NCI-H226 (cell line): ENCODE measurements around the gene MFSD1.

Experiments
- DNase-seq: peaks from one replicate; pipeline ENCODE4 v3.0.0-alpha.2; 2015

Gene MFSD1, protein sequence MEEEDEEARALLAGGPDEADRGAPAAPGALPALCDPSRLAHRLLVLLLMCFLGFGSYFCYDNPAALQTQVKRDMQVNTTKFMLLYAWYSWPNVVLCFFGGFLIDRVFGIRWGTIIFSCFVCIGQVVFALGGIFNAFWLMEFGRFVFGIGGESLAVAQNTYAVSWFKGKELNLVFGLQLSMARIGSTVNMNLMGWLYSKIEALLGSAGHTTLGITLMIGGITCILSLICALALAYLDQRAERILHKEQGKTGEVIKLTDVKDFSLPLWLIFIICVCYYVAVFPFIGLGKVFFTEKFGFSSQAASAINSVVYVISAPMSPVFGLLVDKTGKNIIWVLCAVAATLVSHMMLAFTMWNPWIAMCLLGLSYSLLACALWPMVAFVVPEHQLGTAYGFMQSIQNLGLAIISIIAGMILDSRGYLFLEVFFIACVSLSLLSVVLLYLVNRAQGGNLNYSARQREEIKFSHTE

DNA sequence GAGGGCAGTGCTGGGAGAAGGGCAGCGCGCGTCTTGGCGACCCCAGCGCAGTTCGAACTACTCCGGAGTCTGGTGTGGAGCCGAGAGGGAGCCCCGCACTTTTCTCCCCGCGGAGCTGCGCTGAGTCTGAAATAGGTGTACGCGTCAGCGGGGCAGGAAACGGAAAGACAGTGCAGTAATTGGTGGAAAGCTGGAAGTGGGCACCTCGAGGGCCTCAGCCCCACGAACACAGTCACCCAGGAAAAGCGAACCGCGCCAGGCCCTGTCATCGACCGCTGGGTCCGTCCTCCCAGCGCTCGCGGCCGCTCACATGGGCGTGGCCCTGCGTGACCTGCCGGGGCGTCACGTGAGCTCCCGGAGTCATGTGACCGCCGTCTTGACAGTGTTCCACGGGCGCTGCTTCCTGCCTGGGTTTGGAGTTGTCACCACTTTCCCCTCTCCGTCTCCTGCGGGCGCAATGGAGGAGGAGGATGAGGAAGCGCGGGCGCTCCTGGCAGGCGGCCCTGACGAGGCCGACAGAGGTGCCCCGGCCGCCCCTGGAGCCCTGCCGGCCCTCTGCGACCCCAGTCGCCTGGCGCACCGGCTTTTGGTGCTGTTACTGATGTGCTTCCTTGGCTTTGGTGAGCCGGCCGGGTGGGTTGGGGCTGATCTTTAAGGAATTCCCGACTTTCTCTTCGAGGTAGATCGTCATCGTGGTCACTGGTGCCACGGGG lies at the start of gene MFSD1:
TSS of gene MFSD1 (plus strand) at position 359 of the 713 bp plus-strand sequence. CDS start at position 458, 99 bp downstream.
- peak; percentile 85 for DNase-seq

DNA sequence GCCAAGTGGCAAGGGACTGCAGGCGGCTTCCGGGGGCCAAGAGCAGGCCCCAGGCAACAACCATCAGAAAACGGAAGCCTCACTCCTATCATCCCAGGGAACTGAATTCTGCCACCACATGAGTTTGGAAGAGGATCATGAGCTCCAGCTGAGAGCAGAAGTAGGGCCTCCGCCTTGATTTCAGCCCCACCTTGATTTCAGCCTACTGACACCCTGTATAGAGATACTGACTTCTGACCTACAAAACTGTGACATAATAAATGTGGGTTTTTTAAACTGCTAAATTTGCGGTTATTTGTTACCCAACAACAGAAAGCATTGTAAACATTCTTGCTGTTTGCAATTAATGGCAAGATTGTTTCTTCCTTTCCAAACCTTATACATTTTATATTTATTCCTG lies 48.0 kb upstream of the MFSD1 start:
- no peak for DNase-seq

DNA sequence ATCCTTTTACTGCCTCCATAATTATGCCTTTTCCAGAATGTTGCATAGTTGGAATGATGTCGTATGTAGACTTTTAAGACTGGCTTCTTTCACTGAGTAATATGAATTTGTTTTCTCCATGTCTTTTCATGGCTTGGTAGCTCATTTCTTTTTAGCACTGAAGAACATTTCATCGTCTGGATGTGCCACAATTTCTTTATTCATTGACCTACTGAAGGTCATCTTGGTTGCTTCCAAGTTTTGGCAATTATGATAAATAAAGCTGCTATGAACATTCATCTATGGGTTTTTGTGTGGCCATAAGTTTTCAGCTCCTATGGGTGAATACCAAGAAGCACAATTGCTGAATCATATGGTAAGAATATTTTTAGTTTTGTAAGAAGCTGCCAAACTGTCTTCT lies 46.4 kb upstream of the MFSD1 start:
- DNase-seq = no peak

DNA sequence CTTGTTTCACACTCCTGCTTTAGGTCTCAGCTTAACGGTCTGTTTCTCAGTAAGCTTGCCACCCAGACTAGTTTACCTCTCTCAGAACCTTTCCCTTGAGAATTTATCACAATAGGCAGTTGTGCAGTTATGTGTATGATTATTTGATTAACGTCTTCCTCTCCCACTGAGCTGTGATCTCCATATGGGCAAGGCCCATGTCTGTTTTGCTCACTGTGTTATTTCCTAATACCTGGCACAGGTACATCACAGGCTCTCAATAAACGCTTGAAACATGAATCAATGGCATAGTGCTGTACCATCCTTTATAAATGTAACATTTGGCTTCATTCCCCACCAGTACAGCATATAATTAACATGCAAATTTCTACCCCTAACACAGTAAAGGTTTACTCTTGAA lies 40.5 kb upstream of the MFSD1 start:
- DNase-seq = no peak

- no peak for DNase-seq
These were observed 39.2 kb upstream of the MFSD1 start for GRCh38 chr3:158762701-158763100.

- DNase-seq = no peak
These were observed 38.4 kb upstream of the MFSD1 start for GRCh38 chr3:158763421-158763820.

- peak; percentile 46 for DNase-seq
These were observed 36.2 kb upstream of the MFSD1 start for GRCh38 chr3:158765518-158766205.

DNA sequence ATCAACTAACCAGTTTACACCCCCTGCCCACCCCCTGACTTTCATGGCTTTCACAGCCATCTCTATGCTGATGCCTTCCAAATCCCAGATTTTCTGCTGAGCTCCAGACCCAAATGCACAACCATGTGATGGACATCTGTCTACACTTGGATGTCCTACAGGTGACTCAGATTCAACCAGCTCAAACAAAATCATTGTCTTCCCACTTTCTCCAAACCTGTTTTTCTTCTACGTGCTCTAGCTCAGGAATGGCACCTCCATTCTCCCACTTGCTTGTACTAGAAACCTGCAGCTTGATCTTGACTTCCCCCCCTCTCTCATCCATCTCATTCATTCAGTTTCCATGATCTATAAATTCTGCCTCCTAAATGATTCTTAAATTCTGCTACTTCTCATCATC lies 35.5 kb upstream of the MFSD1 start:
- DNase-seq = no peak

GRCh38 chr3:158768361-158768787 lies 33.5 kb upstream of the MFSD1 start:
- peak; percentile 57 for DNase-seq

- peak; percentile 90 for DNase-seq
These were observed 32.8 kb upstream of the MFSD1 start for GRCh38 chr3:158768881-158769543.

DNA sequence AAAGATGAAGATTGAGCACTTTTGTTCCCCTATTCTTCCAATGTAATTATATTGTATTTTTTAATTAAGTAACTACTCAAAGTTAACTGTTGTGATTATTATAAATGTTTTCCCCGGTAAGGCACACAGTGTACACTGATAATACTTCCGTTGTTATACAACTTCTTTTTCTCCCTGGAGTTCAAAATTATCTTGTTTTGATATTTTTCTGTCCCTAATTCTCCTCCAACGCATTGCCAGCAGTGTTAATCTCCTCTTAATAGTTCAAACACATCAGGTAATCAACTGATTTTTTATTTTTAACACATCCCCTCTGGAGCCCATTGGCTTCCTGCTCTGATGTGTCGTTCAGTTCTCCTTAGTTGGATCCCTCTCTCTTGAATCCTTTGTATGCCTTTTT lies 32.3 kb upstream of the MFSD1 start:
- no peak for DNase-seq

GRCh38 chr3:158769952-158770740 lies 31.7 kb upstream of the MFSD1 start:
- DNase-seq = peak; percentile 42

DNA sequence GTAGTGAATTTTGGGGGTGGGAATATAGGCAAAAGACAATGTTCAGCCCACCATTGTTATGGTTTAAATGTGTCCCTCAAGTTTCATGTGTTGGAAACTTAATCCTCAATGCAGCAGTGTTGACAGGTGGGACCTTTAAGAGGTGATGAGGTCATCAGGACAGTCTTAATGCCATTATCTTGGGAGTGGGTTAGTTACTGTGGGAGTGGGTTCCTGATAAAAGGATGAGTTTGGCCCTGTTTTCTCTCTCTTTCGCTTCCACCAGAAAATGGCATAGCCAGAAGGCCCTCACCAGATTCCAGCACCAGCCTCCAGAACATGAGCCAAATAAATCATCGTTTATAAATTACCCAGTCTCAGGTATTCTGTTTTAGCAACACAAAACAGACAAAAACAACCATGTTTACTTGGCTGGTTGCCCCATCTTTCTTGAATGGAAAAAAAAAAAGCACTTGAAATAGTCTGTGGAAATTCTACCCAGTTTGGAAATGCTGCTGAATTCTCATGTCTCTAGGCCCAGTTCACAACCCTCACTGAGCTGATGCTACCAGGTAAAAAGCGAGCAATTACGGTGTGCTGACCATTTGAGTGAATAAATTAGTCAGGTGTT lies 31.0 kb upstream of the MFSD1 start:
- DNase-seq = no peak

- DNase-seq = no peak
These were observed 30.3 kb upstream of the MFSD1 start for GRCh38 chr3:158771577-158771976.

DNA sequence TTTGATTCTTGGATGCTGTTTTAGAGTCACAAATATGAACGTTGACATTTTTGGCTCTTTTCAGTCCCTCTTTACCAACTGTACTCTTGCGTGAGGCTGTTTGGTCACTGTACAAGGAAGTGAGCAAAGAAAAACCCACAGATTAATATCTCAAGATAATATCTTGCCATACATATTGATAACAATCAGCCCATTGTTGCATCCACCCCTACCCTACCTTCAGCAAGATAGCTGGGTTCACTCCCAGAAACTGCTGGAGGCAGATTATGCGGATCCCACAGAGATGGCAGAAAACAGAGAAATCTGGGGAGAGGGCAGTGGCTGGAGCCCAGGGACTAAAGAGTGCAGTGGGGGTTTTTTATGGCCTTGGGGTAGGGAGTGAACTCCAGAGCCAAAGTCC lies 29.9 kb upstream of the MFSD1 start:
- DNase-seq = no peak

DNA sequence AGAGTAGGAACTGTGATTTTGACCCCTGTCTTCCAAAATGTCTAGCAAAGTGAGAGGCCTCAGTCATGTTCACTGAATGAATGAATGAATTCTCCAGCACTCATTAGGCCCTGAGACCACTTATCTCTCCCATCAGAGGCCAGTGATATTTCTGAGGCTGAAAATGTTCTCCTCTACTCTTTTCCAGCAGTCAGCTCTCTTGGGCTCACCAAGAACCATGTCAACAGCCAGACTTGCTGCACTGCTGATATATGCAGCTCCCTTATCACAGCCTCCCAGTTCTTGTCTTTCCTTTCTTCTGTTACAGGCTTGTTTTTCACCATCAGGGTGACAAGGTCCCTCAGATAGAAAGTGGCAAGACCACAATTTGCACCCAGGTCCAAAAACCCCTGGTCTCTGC lies 28.7 kb upstream of the MFSD1 start:
- no peak for DNase-seq

DNA sequence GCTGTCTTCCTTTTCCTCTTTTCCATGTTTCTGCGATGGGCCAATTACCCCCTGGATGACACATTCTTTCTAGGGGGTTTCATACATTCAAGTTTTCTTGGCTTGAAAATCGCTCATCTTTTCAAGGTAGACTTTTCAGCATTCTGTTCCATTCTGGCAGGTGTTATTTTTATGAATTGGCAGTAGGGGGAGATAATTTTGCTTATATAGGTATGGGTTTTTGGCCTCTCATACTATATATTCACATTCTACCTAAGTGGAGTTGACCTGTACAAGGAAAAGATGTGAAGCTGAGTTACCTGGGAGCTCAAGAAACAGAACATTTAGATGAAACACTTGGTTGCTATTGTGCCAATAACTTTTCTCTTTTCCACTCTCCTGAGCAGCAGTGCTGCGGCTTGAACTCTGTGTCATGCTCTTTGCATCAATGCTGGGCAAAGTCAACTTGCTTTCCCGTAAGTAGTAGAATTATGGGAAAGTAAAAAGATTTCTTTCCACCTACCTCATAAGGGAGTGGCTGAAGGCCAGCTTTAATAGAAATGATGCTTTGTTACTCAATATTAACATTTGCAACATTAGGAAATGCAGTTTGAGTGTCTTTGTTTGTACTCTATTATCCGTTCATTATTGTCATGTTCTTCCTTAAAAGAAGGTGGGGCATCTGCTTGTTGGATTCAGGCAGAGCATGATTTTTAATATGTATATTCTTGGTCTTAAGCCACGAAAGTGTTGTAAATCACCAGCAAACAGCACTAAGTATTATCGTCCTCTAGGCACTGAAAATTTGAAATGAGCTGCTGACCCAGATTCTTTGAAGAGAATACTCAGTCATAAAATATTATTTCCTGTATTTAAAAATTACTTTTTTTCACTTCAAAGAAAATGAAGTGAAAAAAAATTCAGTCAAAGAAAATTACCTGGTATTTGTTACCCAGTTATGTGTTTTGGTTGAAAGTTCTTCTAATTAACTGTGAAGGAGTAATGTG lies 27.7 kb upstream of the MFSD1 start:
- DNase-seq = no peak

- DNase-seq = no peak
These were observed 26.9 kb upstream of the MFSD1 start for GRCh38 chr3:158774965-158775364.

DNA sequence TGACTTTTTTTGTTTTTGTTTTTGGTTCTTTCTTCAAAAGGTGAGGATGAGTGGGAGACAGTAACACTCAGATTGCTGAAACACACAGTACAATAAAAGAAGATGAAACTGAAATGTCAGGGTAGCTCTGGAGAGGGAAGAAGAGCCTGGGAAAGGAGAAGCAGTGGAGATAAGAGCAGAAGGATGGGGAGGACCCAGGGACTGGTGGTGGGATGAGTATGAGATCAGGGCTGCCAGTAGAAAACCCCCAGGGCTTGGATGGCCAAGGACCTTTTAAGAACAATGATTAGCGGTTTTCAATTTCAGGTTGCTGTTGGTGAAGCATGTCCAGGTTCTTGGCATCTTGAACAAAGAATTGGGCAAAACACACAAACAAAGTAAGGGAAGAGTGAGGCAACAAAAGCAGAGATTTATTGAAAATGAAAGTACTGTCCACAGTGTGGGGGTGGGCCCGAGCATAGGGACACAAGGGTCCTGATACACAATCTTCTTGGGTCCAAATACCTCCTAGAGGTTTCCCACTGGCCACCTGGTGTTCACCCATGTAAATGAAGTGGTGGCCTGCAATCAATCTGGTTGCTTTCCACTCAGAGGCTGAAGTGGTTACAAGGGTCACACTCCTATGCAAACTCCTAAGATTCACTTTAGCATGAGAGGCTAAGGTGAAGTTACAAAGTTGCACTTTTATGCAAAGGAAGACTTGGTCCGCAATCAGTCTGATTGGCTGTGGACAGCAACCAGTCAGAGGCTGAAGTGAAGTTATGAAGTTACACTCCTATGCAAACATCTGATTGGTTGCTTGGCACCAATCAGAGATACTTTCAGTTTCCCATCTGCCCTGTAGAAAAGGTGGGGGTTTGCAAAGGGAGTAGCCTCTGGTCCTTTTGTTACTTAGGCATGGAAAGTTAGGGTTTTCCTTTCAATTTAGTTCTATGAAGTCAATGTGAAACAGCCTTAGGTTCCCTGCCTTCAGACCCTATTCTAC lies 26.1 kb upstream of the MFSD1 start:
- DNase-seq = peak; percentile 20
